ENCODE results near the gene ZNF330. TPM values are rescaled to one million over a fixed set of nuclear protein-coding genes. Genes with fewer than 3 reads are reported as not detected.

Gene ZNF330
- polyA plus RNA-seq, 2 of the 4 experiments (the other 2 are of a cell fraction): 34.9 to 45.0 TPM

DNA sequence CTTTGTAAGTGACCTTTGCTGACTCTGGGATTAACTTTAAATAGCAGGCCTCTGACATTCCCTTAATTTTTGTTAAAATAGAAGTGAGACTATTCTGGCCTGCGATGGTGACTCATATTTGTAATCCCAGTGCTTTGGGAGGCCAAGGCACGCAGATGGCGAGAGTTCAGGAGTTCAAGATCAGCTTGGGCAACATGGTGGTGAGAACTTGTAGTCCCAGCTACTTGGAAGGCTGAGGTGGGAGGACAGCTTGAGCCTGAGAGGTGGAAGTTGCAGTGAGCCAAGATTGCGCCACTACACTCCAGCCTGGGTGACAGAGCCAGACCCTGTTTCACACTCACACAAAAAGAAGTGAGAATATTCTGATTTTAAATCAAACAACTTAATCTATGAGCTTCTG lies 27.3 kb downstream of the ZNF330 start (continued):
- no peak for TF ChIP-seq HMGXB4 (CRISPR knock-in tag; IDR thresholded peaks at IDR 0.05; ENCODE audit: borderline replicate concordance)
- TF ChIP-seq NFE2L2 (conservative IDR thresholded peaks at IDR 0.05; ENCODE audit: low read length): no peak
- no peak for TF ChIP-seq FOSB (CRISPR knock-in tag; IDR thresholded peaks at IDR 0.05)
- TF ChIP-seq, protein P1, sequence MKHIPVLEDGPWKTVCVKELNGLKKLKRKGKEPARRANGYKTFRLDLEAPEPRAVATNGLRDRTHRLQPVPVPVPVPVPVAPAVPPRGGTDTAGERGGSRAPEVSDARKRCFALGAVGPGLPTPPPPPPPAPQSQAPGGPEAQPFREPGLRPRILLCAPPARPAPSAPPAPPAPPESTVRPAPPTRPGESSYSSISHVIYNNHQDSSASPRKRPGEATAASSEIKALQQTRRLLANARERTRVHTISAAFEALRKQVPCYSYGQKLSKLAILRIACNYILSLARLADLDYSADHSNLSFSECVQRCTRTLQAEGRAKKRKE (CRISPR knock-in tag; IDR thresholded peaks at IDR 0.05; ENCODE audit: low read depth): no peak
- no peak for TF ChIP-seq MAFK (IDR thresholded peaks at IDR 0.05; ENCODE audit: partially characterized antibody)

- TF ChIP-seq HOXB13 (CRISPR knock-in tag; IDR thresholded peaks at IDR 0.05; ENCODE audit: low read depth) (no peak), EHF (CRISPR knock-in tag; IDR thresholded peaks at IDR 0.05) (no peak)
- Histone ChIP-seq H3K4me3 (no peak overlapping the region), H3K27ac (no peak overlapping the region), H3K4me2 (no peak overlapping the region), H3K4me1 (0 out of 3 replicates have a peak, but pooled peaks cover 4% of the 10 kb centered on the region), H3K9me3 (no peaks in the 10 kb centered on the region)
- DNase-seq (ENCODE audit: low read depth in 1 of 2, low spot score in 1 of 2) (no peak), ATAC-seq (no peak), FAIRE-seq (no peak)
- CTCF ChIA-PET: no interaction called here
- POLR2A ChIA-PET: no interaction called here
Observed at GRCh38 chr4:141248486-141248885, 27.8 kb downstream of the ZNF330 start.

GRCh38 chr4:141254326-141254725 lies 33.6 kb downstream of the ZNF330 start:
- ChIA-PET CTCF (no interaction called here), POLR2A (no interaction called here)
- no peak for FAIRE-seq
- DNase-seq (ENCODE audit: low read depth in 1 of 2, low spot score in 1 of 2): no peak
- Histone ChIP-seq H3K4me1 (no peaks in the 10 kb centered on the region), H3K9me3 (no peaks in the 10 kb centered on the region), H3K4me3 (no peak overlapping the region), H3K4me2 (no peak overlapping the region), H3K27ac (no peak overlapping the region)
- TF ChIP-seq CEBPB (IDR thresholded peaks at IDR 0.05): no peak
- TF ChIP-seq, protein P2, sequence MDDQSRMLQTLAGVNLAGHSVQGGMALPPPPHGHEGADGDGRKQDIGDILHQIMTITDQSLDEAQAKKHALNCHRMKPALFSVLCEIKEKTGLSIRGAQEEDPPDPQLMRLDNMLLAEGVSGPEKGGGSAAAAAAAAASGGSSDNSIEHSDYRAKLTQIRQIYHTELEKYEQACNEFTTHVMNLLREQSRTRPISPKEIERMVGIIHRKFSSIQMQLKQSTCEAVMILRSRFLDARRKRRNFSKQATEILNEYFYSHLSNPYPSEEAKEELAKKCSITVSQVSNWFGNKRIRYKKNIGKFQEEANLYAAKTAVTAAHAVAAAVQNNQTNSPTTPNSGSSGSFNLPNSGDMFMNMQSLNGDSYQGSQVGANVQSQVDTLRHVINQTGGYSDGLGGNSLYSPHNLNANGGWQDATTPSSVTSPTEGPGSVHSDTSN (IDR thresholded peaks at IDR 0.05): no peak
- TF ChIP-seq HOXB5 (CRISPR knock-in tag; IDR thresholded peaks at IDR 0.05): no peak
- no peak for TF ChIP-seq MAX (IDR thresholded peaks at IDR 0.05)
- TF ChIP-seq NR3C1 (IDR thresholded peaks at IDR 0.05): no peak
- no peak for TF ChIP-seq KDM1A (IDR thresholded peaks at IDR 0.05; ENCODE audit: low read depth)
- TF ChIP-seq HES2 (IDR thresholded peaks at IDR 0.05): no peak
- TF ChIP-seq ZNF302 (CRISPR knock-in tag; IDR thresholded peaks at IDR 0.05): no peak
- TF ChIP-seq RNF2 (IDR thresholded peaks at IDR 0.05; ENCODE audit: borderline replicate concordance, low read depth): no peak
- TF ChIP-seq, protein P3, sequence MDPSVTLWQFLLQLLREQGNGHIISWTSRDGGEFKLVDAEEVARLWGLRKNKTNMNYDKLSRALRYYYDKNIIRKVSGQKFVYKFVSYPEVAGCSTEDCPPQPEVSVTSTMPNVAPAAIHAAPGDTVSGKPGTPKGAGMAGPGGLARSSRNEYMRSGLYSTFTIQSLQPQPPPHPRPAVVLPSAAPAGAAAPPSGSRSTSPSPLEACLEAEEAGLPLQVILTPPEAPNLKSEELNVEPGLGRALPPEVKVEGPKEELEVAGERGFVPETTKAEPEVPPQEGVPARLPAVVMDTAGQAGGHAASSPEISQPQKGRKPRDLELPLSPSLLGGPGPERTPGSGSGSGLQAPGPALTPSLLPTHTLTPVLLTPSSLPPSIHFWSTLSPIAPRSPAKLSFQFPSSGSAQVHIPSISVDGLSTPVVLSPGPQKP (IDR thresholded peaks at IDR 0.05; ENCODE audit: low read depth, low read length): no peak
- TF ChIP-seq ZC3H11A (IDR thresholded peaks at IDR 0.05): no peak
- no peak for TF ChIP-seq JUN (IDR thresholded peaks at IDR 0.05)
- no peak for TF ChIP-seq RCOR1 (IDR thresholded peaks at IDR 0.05; ENCODE audit: low read depth, low read length)
- TF ChIP-seq, protein P4, sequence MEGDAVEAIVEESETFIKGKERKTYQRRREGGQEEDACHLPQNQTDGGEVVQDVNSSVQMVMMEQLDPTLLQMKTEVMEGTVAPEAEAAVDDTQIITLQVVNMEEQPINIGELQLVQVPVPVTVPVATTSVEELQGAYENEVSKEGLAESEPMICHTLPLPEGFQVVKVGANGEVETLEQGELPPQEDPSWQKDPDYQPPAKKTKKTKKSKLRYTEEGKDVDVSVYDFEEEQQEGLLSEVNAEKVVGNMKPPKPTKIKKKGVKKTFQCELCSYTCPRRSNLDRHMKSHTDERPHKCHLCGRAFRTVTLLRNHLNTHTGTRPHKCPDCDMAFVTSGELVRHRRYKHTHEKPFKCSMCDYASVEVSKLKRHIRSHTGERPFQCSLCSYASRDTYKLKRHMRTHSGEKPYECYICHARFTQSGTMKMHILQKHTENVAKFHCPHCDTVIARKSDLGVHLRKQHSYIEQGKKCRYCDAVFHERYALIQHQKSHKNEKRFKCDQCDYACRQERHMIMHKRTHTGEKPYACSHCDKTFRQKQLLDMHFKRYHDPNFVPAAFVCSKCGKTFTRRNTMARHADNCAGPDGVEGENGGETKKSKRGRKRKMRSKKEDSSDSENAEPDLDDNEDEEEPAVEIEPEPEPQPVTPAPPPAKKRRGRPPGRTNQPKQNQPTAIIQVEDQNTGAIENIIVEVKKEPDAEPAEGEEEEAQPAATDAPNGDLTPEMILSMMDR (IDR thresholded peaks at IDR 0.05): no peak
- no peak for TF ChIP-seq MAFK (IDR thresholded peaks at IDR 0.05; ENCODE audit: partially characterized antibody)
- no peak for TF ChIP-seq CBX8 (IDR thresholded peaks at IDR 0.05)
- no peak; a peak in 1 of 6 replicates for ATAC-seq
